ENCODE data around the gene QPRT. TPM values are rescaled to one million over a fixed set of nuclear protein-coding genes. Genes with fewer than 3 reads are reported as not detected.
"Not testable (repeated sequence)": the region's sequence is repeated elsewhere in the genome, so short reads cannot be mapped to it uniquely, and the experiment has no call there.

The QPRT gene
- 10 to 100 TPM; 16.0 to 34.1 (median 25.9) TPM for total RNA-seq
- polyA plus RNA-seq: 10 to 100 TPM in 1 of 2 donors, 1 to 10 TPM in 1; 3.8 to 13.8 TPM
- long read RNA-seq, donor 1, transcript QPRT-202 (4 exons, 2,343 nt): major isoform, 24 of 43 reads
- long read RNA-seq, donor 1, partial matches to known transcripts: 10 of 43 reads
- long read RNA-seq, donor 1, other reads (novel, unspliced or antisense): 9 of 43 reads
- long read RNA-seq, donor 2, transcript QPRT-202 (4 exons, 2,343 nt): major isoform, 31 of 43 reads
- long read RNA-seq, donor 2, partial matches to known transcripts: 8 of 43 reads
- long read RNA-seq, donor 2, other reads (novel, unspliced or antisense): 4 of 43 reads
- long read RNA-seq, donor 3, transcript QPRT-202 (4 exons, 2,343 nt): major isoform, 57 of 67 reads
- long read RNA-seq, donor 3, partial matches to known transcripts: 5 of 67 reads
- long read RNA-seq, donor 3, other reads (novel, unspliced or antisense): 5 of 67 reads

DNA sequence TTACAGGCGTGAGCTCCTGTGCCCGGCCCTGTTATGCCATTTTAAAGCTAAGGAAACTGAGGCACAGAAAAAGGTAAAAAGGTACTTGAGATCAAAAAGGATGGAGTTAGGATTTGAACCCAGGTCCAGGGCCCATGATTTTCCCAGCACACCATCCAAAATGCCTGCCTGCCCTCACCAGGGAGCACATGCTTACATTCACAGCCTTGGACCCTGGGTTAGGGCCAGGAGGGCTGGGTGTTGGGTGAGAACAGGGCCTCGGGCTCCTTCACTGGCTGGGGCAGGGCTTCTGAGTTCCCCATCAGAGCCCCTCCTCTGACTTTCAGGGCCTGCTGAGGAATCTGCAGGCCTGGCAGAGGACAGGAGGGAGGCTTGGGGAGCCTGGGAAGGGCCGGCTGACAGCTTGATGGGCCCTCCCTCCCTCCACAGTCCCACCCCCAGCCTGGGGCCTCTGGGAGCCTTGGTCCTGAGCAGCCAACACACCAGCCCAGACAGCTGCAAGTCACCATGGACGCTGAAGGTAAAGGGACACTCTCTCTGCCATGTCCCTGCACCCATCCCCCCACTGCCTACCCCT lies at the start of gene QPRT:
Gene QPRT (plus strand): TSS at position 490 of the 577 bp plus-strand sequence. CDS start 18 bp downstream, at position 508.
- Histone ChIP-seq H3K36me3 (no peaks in the 10 kb centered on the region), H3K9me3 (no peaks in the 10 kb centered on the region), H3K27me3 (no peaks in the 10 kb centered on the region), H3K27ac (peak within 1 kb of the TSS in 7 of 10 donors; percentile 28 to 60 (median 48)), H3K4me1 (peaks cover 0 to 45% (median 4%) of the 10 kb centered on the region in 9 donors), H3K4me3 (peak within 1 kb of the TSS; percentile 21 to 53 (median 44))
- no peak for TF ChIP-seq CTCF (IDR thresholded peaks at IDR 0.05)
- WGBS, 2 donors: 48 to 53% methylated on average over 4 to 5 of the region's 5 CpGs
- ATAC-seq: peak; percentile 70 to 89 (median 82)
- DNase-seq: peak; percentile 54 to 58
- intact Hi-C loops (cut with DNase I): no loop called here

- H3K9me3 ChIP-seq; intact Hi-C loops (cut with DNase I); H3K27me3 ChIP-seq; H3K36me3 ChIP-seq; DNase-seq; H3K4me3 ChIP-seq; ATAC-seq; H3K27ac ChIP-seq: not testable (repeated sequence)
- H3K4me1 ChIP-seq: peaks cover 0 to 12% (median 0%) of the 10 kb centered on the region in 9 donors
- WGBS, 2 donors: 77 to 82% methylated on average over 10 of the region's 10 CpGs
Measured at GRCh38 chr16:29629318-29629717, 49.7 kb upstream of the QPRT start.

DNA sequence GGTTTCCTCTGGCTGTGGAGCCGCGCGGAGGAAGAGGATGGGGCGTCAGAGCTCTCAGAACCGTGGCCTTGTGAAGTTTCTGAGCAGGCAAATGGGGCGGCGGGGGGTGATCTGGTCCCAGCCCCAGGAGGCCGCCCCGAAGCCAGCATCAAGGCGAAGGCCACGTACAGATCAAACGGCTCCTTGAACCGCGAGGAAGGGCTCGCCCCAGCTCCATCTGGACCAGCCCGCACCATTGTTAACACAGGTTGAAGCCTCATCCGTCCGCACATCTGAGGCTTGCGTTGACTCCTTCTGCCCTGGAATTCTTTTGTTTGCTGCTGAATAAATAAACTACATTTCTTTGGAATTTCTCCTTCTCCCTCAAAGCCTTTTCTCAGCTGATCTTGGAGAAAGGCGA lies 47.3 kb upstream of the QPRT start:
- ATAC-seq; H3K27ac ChIP-seq; H3K36me3 ChIP-seq; DNase-seq; intact Hi-C loops (cut with DNase I); H3K27me3 ChIP-seq; H3K4me1 ChIP-seq; H3K9me3 ChIP-seq; H3K4me3 ChIP-seq: not testable (repeated sequence)
- 64 to 66% methylated on average over 17 to 20 of the region's 20 CpGs for WGBS, 2 donors

DNA sequence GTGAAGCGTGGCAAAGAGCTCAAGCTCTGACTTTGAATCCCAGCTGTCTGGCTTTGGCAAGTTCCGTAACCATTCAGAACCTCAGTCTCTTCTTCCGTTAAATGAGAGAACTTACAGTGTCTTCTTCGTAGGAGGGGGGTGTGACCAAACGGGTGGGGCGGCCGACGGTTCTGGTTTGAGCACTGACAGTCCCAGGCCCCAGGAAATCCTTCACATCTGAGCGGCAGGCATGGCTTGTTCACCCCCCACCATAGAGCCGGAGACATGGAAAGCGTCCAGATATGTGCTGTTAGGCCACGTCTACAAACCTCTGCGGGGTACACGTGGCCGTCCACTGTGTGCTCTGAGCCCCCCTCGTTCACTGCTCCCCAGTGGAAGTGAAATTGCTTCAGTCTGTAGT lies 43.1 kb upstream of the QPRT start:
- 74% methylated on average over 15 of the region's 16 CpGs for WGBS, 2 donors
- H3K4me3 ChIP-seq; H3K36me3 ChIP-seq; DNase-seq; H3K27ac ChIP-seq; H3K27me3 ChIP-seq; H3K9me3 ChIP-seq; intact Hi-C loops (cut with DNase I); H3K4me1 ChIP-seq: not testable (repeated sequence)
- ATAC-seq: peak in 2 of 8 donors; percentile 18 to 24

DNA sequence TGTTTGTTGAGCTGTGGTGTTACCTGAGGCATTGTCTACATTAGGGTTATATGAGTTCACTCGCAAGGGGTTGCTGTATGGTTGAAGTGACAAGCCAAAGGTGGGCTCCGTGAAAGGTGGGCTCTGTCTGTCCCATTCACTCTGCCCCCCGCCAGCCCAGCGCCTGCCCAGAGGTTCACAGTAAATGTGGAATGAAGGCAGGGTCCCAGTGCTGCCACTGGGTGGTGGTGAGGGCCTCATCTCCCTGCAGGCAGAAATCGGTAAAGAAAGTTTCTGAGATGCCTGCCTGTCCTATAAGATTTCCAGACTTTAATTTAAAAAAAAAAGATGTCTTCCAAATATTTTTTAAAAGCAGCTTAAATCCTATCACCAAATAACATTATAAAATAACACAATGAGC lies 42.6 kb upstream of the QPRT start:
- H3K27ac ChIP-seq; H3K4me3 ChIP-seq; H3K9me3 ChIP-seq; DNase-seq; H3K27me3 ChIP-seq; H3K36me3 ChIP-seq; H3K4me1 ChIP-seq; intact Hi-C loops (cut with DNase I): not testable (repeated sequence)
- ATAC-seq: peak in 2 of 8 donors; percentile 38 to 41
- 29 to 35% methylated on average over 1 of the region's 5 CpGs for WGBS, 2 donors

- H3K27me3 ChIP-seq; H3K4me3 ChIP-seq; H3K9me3 ChIP-seq; H3K27ac ChIP-seq; H3K36me3 ChIP-seq; ATAC-seq; DNase-seq; intact Hi-C loops (cut with DNase I): not testable (repeated sequence)
- WGBS, 2 donors: 95% methylated on average over 8 of the region's 8 CpGs
- peaks cover 0 to 11% (median 0%) of the 10 kb centered on the region in 9 donors for H3K4me1 ChIP-seq
Measured at GRCh38 chr16:29638751-29639150, 40.2 kb upstream of the QPRT start.

Data from heart right ventricle (tissue), 16 donors.